Thyroid gland (tissue), 4 donors: ENCODE measurements around the gene GPR150. TPM values are rescaled to one million over a fixed set of nuclear protein-coding genes. Genes with fewer than 3 reads are reported as not detected.
"Not testable (repeated sequence)": the region's sequence is repeated elsewhere in the genome, so short reads cannot be mapped to it uniquely, and the experiment has no call there.

Experiments used
- DNase-seq, 2 donors: peaks; one replicate each; pipeline ENCODE4 v3.0.0-alpha.2; 2019
- H3K27ac ChIP-seq, 3 donors: fragments of 200-600 bp; sonication (generic); 1 replicate in 2 of 3; 2 replicates in 1 of 3; pipeline ENCODE4 v1.5.1; 2016 to 2019; ENCODE audit warnings: mild to moderate bottlenecking in 1 of 3, moderate library complexity in 1 of 3
- H3K27me3 ChIP-seq: fragments of 200-600 bp; sonication (generic); one replicate; pipeline ENCODE4 v1.5.1; 2019
- H3K36me3 ChIP-seq, 2 donors: fragments of 200-600 bp; sonication (generic); one replicate each; pipeline ENCODE4 v1.5.1; 2016 to 2019
- H3K4me1 ChIP-seq, 2 donors: fragments of 200-600 bp; sonication (generic); one replicate each; pipeline ENCODE4 v1.5.1; 2017 to 2019
- H3K4me3 ChIP-seq, 3 donors: fragments of 200-600 bp; sonication (generic); replicated peaks in 1 of 3; 1 replicate in 2 of 3; 2 replicates in 1 of 3; pipeline ENCODE4 v1.5.1; 2016; ENCODE audit warnings: mild to moderate bottlenecking in 1 of 3
- H3K9me3 ChIP-seq: fragments of 200-600 bp; sonication (generic); one replicate; pipeline ENCODE4 v1.5.1; 2017
- POLR2A ChIP-seq, 2 donors: fragments of 450-650 bp; IDR thresholded peaks; one replicate each; pipeline ENCODE4 v1.6.1; 2017; ENCODE audit warnings: antibody characterized with exemption in 2 of 2, mild to moderate bottlenecking in 2 of 2, moderate library complexity in 1 of 2
- WGBS, 2 donors: methylation state at CpG; one replicate each; pipeline ENCODE4 v1.1.5; 2017; 5-methylcytosine and 5-hydroxymethylcytosine counted together
- intact Hi-C: fragments of 100-400 bp; cut with DNase I; formaldehyde crosslinking; loops from one replicate; pipeline ENCODE4 v1.15.1; 2023
- total RNA-seq, 4 donors: library from RNA; depleted of rRNA; stranded (reverse); fragments of >200 nt; gene quantifications; one replicate each; pipeline ENCODE4 v1.2.3, GENCODE V29; 2016
- TF ChIP-seq, protein P1 (sequence below), 6 experiments: fragments of 200-600 bp in 3 of 6; fragments of 450-650 bp in 3 of 6; sonication (generic) in 3 of 6; IDR thresholded peaks; one replicate each; pipeline ENCODE4 v1.5.1; 2016 to 2019; ENCODE audit warnings: antibody characterized with exemption in 6 of 6, mild to moderate bottlenecking in 2 of 6, inconsistent platforms in 1 of 6, moderate library complexity in 1 of 6

The GPR150 gene
- total RNA-seq, 4 donors from 2014 or later: 0.42 TPM; not detected in 3

- Histone ChIP-seq H3K4me3 (no peak overlapping the region), H3K4me1 (no peaks in the 10 kb centered on the region), H3K27me3 (no peaks in the 10 kb centered on the region), H3K27ac (no peak overlapping the region), H3K36me3 (no peaks in the 10 kb centered on the region), H3K9me3 (no peaks in the 10 kb centered on the region)
- DNase-seq: no peak
- TF ChIP-seq, protein P1, sequence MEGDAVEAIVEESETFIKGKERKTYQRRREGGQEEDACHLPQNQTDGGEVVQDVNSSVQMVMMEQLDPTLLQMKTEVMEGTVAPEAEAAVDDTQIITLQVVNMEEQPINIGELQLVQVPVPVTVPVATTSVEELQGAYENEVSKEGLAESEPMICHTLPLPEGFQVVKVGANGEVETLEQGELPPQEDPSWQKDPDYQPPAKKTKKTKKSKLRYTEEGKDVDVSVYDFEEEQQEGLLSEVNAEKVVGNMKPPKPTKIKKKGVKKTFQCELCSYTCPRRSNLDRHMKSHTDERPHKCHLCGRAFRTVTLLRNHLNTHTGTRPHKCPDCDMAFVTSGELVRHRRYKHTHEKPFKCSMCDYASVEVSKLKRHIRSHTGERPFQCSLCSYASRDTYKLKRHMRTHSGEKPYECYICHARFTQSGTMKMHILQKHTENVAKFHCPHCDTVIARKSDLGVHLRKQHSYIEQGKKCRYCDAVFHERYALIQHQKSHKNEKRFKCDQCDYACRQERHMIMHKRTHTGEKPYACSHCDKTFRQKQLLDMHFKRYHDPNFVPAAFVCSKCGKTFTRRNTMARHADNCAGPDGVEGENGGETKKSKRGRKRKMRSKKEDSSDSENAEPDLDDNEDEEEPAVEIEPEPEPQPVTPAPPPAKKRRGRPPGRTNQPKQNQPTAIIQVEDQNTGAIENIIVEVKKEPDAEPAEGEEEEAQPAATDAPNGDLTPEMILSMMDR (IDR thresholded peaks at IDR 0.05): no peak
- no peak for TF ChIP-seq POLR2A (IDR thresholded peaks at IDR 0.05)
- WGBS, 2 donors: 85 to 91% methylated on average over 1 of the region's 1 CpG
- intact Hi-C loops: no loop called here
Measured at GRCh38 chr5:95628933-95629332, 9.0 kb downstream of the GPR150 start.

GRCh38 chr5:95630394-95630917, 10.6 kb downstream of the GPR150 start:
- no peaks in the 10 kb centered on the region for H3K27me3 ChIP-seq
- H3K27ac ChIP-seq: no peak overlapping the region
- intact Hi-C loops: no loop called here
- TF ChIP-seq POLR2A (IDR thresholded peaks at IDR 0.05): no peak
- TF ChIP-seq, protein P1 (IDR thresholded peaks at IDR 0.05): no peak
- no peaks in the 10 kb centered on the region for H3K36me3 ChIP-seq
- no peak for DNase-seq
- H3K9me3 ChIP-seq: no peaks in the 10 kb centered on the region
- WGBS, 2 donors: 92 to 95% methylated on average over 5 of the region's 5 CpGs
- H3K4me1 ChIP-seq: no peaks in the 10 kb centered on the region
- no peak overlapping the region for H3K4me3 ChIP-seq

DNA sequence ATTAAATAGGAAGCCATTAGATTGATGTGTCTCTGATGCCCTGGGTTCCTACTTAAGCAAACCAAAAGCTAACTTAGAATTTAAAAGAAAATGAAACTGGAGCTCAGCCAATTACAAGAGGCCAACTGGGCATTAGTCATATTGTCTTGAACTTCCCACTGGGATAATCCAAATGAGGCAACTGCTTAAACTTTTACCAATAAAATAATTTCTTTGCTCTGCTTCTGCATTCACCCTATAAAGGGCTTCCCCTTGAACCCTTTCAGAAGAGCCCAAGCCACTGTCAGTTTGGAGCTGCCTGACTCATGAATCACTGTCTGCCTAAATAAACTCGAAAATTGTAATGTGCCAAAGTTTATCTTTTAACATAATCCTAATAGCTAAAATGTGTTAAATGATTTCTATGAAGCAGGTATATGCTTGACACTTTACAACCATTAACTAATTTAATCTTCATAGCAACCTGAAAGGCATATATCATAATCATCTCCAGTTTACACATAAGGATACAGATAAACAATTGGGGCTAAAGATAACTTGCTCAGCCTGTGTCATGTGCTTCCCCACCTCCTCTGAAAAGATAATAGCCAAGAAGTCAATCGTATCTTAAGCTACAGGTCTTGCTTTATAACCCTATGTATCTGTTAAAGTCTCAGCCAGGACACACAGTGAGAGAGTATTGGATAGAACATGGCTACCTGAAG, 11.5 kb downstream of the GPR150 start:
- TF ChIP-seq, protein P1 (IDR thresholded peaks at IDR 0.05): no peak
- TF ChIP-seq POLR2A (IDR thresholded peaks at IDR 0.05): no peak
- no peak for DNase-seq
- no peak overlapping the region for H3K27ac ChIP-seq
- 72 to 79% methylated on average over 2 of the region's 2 CpGs for WGBS, 2 donors
- intact Hi-C loops: no loop called here
- H3K27me3 ChIP-seq: no peaks in the 10 kb centered on the region
- H3K9me3 ChIP-seq: no peaks in the 10 kb centered on the region
- H3K36me3 ChIP-seq: no peaks in the 10 kb centered on the region
- H3K4me1 ChIP-seq: no peaks in the 10 kb centered on the region
- no peak overlapping the region for H3K4me3 ChIP-seq

DNA sequence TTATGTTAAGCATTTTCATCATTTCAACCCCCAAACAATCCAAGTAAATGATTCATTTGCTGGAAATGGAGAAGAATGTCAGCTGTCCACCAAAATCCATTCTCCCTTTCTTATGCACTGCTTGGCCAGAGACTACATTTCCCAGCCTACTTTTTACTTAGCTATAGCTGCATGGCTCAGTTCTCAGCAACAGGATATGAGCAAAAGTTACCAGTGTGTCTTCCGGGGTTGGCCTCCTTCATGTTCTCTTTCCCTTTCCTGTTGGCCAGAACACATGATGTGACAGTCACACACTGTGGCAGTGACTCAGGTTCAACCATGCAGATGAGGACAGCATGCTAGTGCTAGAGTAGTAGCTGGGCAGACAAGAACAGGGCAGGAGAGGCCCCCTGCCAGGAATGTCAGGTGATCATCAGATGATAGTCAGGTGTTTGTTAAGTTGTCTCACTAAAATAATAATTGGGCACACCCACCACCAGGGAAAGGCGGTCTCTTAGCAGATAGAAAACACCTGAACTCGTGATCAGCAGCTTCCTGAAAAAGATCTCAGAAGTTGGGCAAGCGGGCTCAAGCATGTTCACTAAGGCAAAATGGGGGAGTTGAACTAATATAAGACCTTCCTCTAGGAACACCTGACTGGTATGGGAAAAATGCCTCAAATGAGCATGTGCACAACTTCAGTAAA, 12.2 kb downstream of the GPR150 start:
- Histone ChIP-seq H3K9me3 (no peaks in the 10 kb centered on the region), H3K36me3 (no peaks in the 10 kb centered on the region), H3K4me1 (no peaks in the 10 kb centered on the region), H3K27me3 (no peaks in the 10 kb centered on the region), H3K4me3 (no peak overlapping the region), H3K27ac (no peak overlapping the region)
- WGBS, 2 donors: 90 to 94% methylated on average over 4 of the region's 4 CpGs
- peak; percentile 3 to 8 for DNase-seq
- intact Hi-C loops: no loop called here
- TF ChIP-seq, protein P1 (IDR thresholded peaks at IDR 0.05): no peak
- no peak for TF ChIP-seq POLR2A (IDR thresholded peaks at IDR 0.05)

DNA sequence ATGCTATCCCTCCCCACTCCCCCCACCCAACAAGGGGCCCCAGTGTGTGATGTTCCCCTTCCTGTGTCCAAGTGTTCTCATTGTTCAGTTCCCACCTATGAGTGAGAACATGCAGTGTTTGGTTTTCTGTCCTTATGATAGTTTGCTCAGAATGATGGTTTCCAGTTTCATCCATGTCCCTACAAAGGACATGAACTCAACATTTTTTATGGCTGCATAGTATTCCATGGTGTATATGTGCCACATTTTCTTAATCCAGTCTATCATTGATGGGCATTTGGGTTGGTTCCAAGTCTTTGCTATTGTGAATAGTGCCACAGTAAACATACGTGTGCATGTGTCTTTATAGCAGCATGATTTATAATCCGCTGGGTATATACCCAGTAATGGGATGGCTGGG, 13.1 kb downstream of the GPR150 start:
- 100% methylated on average over 2 of the region's 2 CpGs for WGBS, 2 donors
- intact Hi-C loops, H3K36me3 ChIP-seq, H3K4me1 ChIP-seq, H3K4me3 ChIP-seq, H3K27me3 ChIP-seq, H3K27ac ChIP-seq, H3K9me3 ChIP-seq, DNase-seq: not testable (repeated sequence)
